Measurements from ENCODE around the gene CIC.

The CIC gene

GRCh38 chr19:42278452-42279154 lies 9.6 kb downstream of the CIC start:
- DNase-seq, result no peak

- no peak for DNase-seq
Measured at GRCh38 chr19:42279155-42279901, 10.3 kb downstream of the CIC start.

- DNase-seq, result peak; percentile 83
Measured at GRCh38 chr19:42279902-42280814, 11.1 kb downstream of the CIC start.

GRCh38 chr19:42280815-42281145 lies 11.7 kb downstream of the CIC start:
- DNase-seq, result no peak

- no peak for DNase-seq
Measured at GRCh38 chr19:42281146-42281826, 12.2 kb downstream of the CIC start.

- no peak for DNase-seq
Measured at GRCh38 chr19:42281827-42282762, 13.0 kb downstream of the CIC start.

GRCh38 chr19:42282819-42283187 lies 13.8 kb downstream of the CIC start:
- DNase-seq, result no peak

GRCh38 chr19:42283188-42284065 lies 14.4 kb downstream of the CIC start:
- peak; percentile 94 for DNase-seq

GRCh38 chr19:42284066-42284501 lies 15.0 kb downstream of the CIC start:
- peak; percentile 77 for DNase-seq

- no peak for DNase-seq
Measured at GRCh38 chr19:42284591-42285341, 15.7 kb downstream of the CIC start.

GRCh38 chr19:42285541-42285941 lies 16.5 kb downstream of the CIC start:
- no peak for DNase-seq

GRCh38 chr19:42285988-42286348 lies 16.9 kb downstream of the CIC start:
- DNase-seq, result no peak

GRCh38 chr19:42286349-42287016 lies 17.4 kb downstream of the CIC start:
- DNase-seq, result no peak

- DNase-seq, result no peak
Measured at GRCh38 chr19:42287017-42287826, 18.2 kb downstream of the CIC start.

GRCh38 chr19:42287827-42288107 lies 18.7 kb downstream of the CIC start:
- no peak for DNase-seq

- no peak for DNase-seq
Measured at GRCh38 chr19:42288387-42288786, 19.3 kb downstream of the CIC start.

GRCh38 chr19:42288881-42289555 lies 20.0 kb downstream of the CIC start:
- no peak for DNase-seq

- no peak for DNase-seq
Measured at GRCh38 chr19:42289556-42290041, 20.5 kb downstream of the CIC start.
